HepG2 (cell line): ENCODE measurements around the gene GMPPB. TPM values are rescaled to one million over a fixed set of nuclear protein-coding genes. Genes with fewer than 3 reads are reported as not detected.
"Not testable (repeated sequence)": the region's sequence is repeated elsewhere in the genome, so short reads cannot be mapped to it uniquely, and the experiment has no call there.

Experiments used
- ATAC-seq: fragments of 200-7000 bp; cut with Tn5 transposase; 3 replicates; pipeline ENCODE4 v1.9.1; 2020; ENCODE audit warnings: mild to moderate bottlenecking, moderate library complexity
- BruUV-seq: library from RNA; stranded (reverse); fragments of 400-500 nt; replicated peaks from 2 replicates; lab custom pipeline; 2021; lab: Mats Ljungman, UMichigan
- CTCF ChIA-PET: fragments of 300-600 bp; formaldehyde crosslinking; extraction: SDS; loops from one replicate; lab custom pipeline; 2021; ENCODE audit warnings: low total read pairs, inconsistent platforms, low intra/inter-chr PET ratio; lab: Yijun Ruan, JAX
- POLR2A ChIA-PET: fragments of 350-600 bp; sonication (Branson Sonifier 250); formaldehyde crosslinking; loops from one replicate; lab custom pipeline; 2020; ENCODE audit warnings: antibody characterized with exemption, inconsistent platforms; lab: Yijun Ruan, JAX
- DNase-seq: peaks from one replicate; pipeline ENCODE4 v3.0.0-alpha.2; 2015; ENCODE audit warnings: low spot score
- FAIRE-seq: peaks from 3 replicates; lab custom pipeline; 2011; peaks lifted over from hg19 to GRCh38; lab: Jason Lieb, UNC
- H2AFZ ChIP-seq: one replicate; pipeline ENCODE4 v1.6.1; 2011; ENCODE audit warnings: low read length, inconsistent platforms
- H3K27ac ChIP-seq: fragments of 300-600 bp; 3 replicates; pipeline ENCODE4 v1.8.0; 2011; ENCODE audit warnings: mixed run types, mild to moderate bottlenecking, mixed read lengths, low read length, inconsistent platforms; ENCODE audit not compliant: insufficient read depth; ENCODE audit errors: extremely low read length
- H3K27me3 ChIP-seq, 2 experiments: fragments of 200-600 bp in 1 of 2; 2 replicates in 1 of 2; 3 replicates in 1 of 2; pipeline versions ENCODE4 v1.6.0 to v1.8.0; 2011; ENCODE audit warnings: low read length in 2 of 2, mild to moderate bottlenecking in 2 of 2, moderate library complexity in 2 of 2, inconsistent platforms in 1 of 2; ENCODE audit not compliant: insufficient read depth in 2 of 2, control insufficient read depth in 1 of 2
- H3K36me3 ChIP-seq, 2 experiments: fragments of 200-600 bp in 1 of 2; replicated peaks in 1 of 2; 2 replicates in 1 of 2; 3 replicates in 1 of 2; pipeline versions ENCODE4 v1.5.1 to v1.8.0; 2011; ENCODE audit warnings: low read length in 2 of 2, inconsistent platforms in 1 of 2; ENCODE audit not compliant: insufficient read depth in 2 of 2, control insufficient read depth in 1 of 2
- H3K4me1 ChIP-seq: 2 replicates; pipeline ENCODE4 v1.5.1; 2012; ENCODE audit warnings: low read length, inconsistent platforms; ENCODE audit not compliant: insufficient read depth
- H3K4me2 ChIP-seq: 2 replicates; pipeline ENCODE4 v1.6.0; 2011; ENCODE audit warnings: low read depth, low read length, inconsistent platforms
- H3K4me3 ChIP-seq, 3 experiments: fragments of 200-600 bp in 1 of 3; sonication (generic), shearing (Covaris generic) in 1 of 3; replicated peaks in 1 of 3; 2 replicates each; pipeline ENCODE4 v1.5.1; 2011 to 2016; ENCODE audit warnings: low read length in 3 of 3, inconsistent platforms in 2 of 3, low read depth in 2 of 3, mild to moderate bottlenecking in 2 of 3, control low read depth in 1 of 3, mixed read lengths in 1 of 3; ENCODE audit not compliant: insufficient read depth in 1 of 3
- H3K79me2 ChIP-seq: one replicate; pipeline ENCODE4 v1.6.1; 2011; ENCODE audit warnings: low read length, inconsistent platforms; ENCODE audit not compliant: insufficient read depth
- H3K9ac ChIP-seq: 2 replicates; pipeline ENCODE4 v1.6.0; 2011; ENCODE audit warnings: mild to moderate bottlenecking, low read depth, low read length, inconsistent platforms; ENCODE audit not compliant: insufficient read depth
- H3K9me3 ChIP-seq: 2 replicates; pipeline ENCODE4 v1.5.1; 2012; ENCODE audit warnings: mild to moderate bottlenecking, low read length
- H4K20me1 ChIP-seq: 2 replicates; pipeline ENCODE4 v1.6.0; 2011; ENCODE audit warnings: inconsistent platforms, mild to moderate bottlenecking, low read length, moderate library complexity; ENCODE audit not compliant: insufficient read depth
- AGO2 ChIP-seq: fragments of 200-400 bp; formaldehyde crosslinking; optimal IDR thresholded peaks from 2 replicates; pipeline ENCODE3; 2017; ENCODE audit warnings: mild to moderate bottlenecking, low read depth, low read length, moderate library complexity
- GATA4 ChIP-seq: sonication (generic); IDR thresholded peaks from 2 replicates; pipeline ENCODE4 v1.6.1; 2016; ENCODE audit warnings: antibody characterized with exemption, low read depth, borderline replicate concordance
- HCFC1 ChIP-seq: fragments of 150-350 bp; IDR thresholded peaks from 2 replicates; pipeline ENCODE4 v1.6.1; 2014; ENCODE audit warnings: low read depth, low read length
- ONECUT2 ChIP-seq: sonication (generic); formaldehyde crosslinking; IDR thresholded peaks from 2 replicates; pipeline ENCODE4 v1.4.0; 2020; ENCODE audit warnings: missing genetic modification reagents
- RBFOX2 ChIP-seq: fragments of 200-400 bp; formaldehyde crosslinking; IDR thresholded peaks from 2 replicates; pipeline ENCODE4 v1.6.1; 2017; ENCODE audit warnings: low read depth, mild to moderate bottlenecking, low read length
- SOX13 ChIP-seq, 3 experiments: fragments of 450-650 bp in 1 of 3; sonication (generic) in 1 of 3; formaldehyde crosslinking in 1 of 3; IDR thresholded peaks in 2 of 3; conservative IDR thresholded peaks in 1 of 3; 2 replicates each; pipeline versions ENCODE4 v1.5.0 to v1.6.1; 2016 to 2020; ENCODE audit warnings: antibody characterized with exemption in 1 of 3, mild to moderate bottlenecking in 1 of 3, missing compliant biosample characterization in 1 of 3, missing genetic modification reagents in 1 of 3, moderate library complexity in 1 of 3
- ZFP62 ChIP-seq: sonication (generic); formaldehyde crosslinking; IDR thresholded peaks from 2 replicates; pipeline ENCODE4 v1.4.0; 2020; ENCODE audit warnings: missing genetic modification reagents
- ZNF230 ChIP-seq: sonication (generic); formaldehyde crosslinking; IDR thresholded peaks from 2 replicates; pipeline ENCODE4 v1.4.0; 2020; ENCODE audit warnings: mild to moderate bottlenecking, missing genetic modification reagents
- WGBS: methylation state at CpG from one replicate; pipeline ENCODE4 v1.1.6; 2017; ENCODE audit warnings: low lambda C conversion rate; 5-methylcytosine and 5-hydroxymethylcytosine counted together
- in situ Hi-C: cut with HindIII; loops from 2 replicates; pipeline ENCODE4 v1.10.0; 2017; ENCODE audit warnings: low pct_unique_long_range_greater_than_20kb; ENCODE audit not compliant: extremely low pct_ligation_motif_present
- intact Hi-C: fragments of 100-400 bp; cut with micrococcal nuclease; formaldehyde crosslinking; loops from one replicate; pipeline ENCODE4 v1.10.0; 2022; ENCODE audit not compliant: unreplicated experiment
- polyA plus RNA-seq, 8 experiments: library from polyadenylated mRNA; depleted of rRNA in 3 of 8; stranded (reverse) in 7 of 8; unstranded in 1 of 8; fragments of >200 nt; fragmentation: Illumina TruSeq in 4 of 8; extraction: Trizol in 4 of 8; gene quantifications; 2 replicates each; pipeline versions ENCODE4 v1.2.1 to v1.2.3, GENCODE V29; 2011 to 2016; ENCODE audit warnings: low read depth in 4 of 8, missing spikeins in 1 of 8, mixed read lengths in 1 of 8; ENCODE audit not compliant: insufficient read depth in 1 of 8
- total RNA-seq, 5 experiments: library from RNA; depleted of rRNA; stranded (reverse); fragments of >200 nt; fragmentation: Illumina TruSeq; extraction: Trizol; gene quantifications; 2 replicates each; pipeline ENCODE4 v1.2.3, GENCODE V29; 2016; ENCODE audit warnings: low read depth in 1 of 5
- TF ChIP-seq, protein P1 (sequence below): sonication (generic); formaldehyde crosslinking; IDR thresholded peaks from 2 replicates; pipeline ENCODE4 v1.4.0; 2020; ENCODE audit warnings: mild to moderate bottlenecking, missing genetic modification reagents
- TF ChIP-seq, protein P2 (sequence below): sonication (generic); formaldehyde crosslinking; IDR thresholded peaks from 2 replicates; pipeline ENCODE4 v1.5.1; 2020; ENCODE audit warnings: mild to moderate bottlenecking, missing genetic modification reagents, moderate library complexity
- TF ChIP-seq, protein P3 (sequence below): sonication (generic); formaldehyde crosslinking; IDR thresholded peaks from 2 replicates; pipeline ENCODE4 v1.4.0; 2020; ENCODE audit warnings: missing genetic modification reagents, mild to moderate bottlenecking, borderline replicate concordance

GMPPB gene
- total and polyA plus RNA-seq, 2 of the 13 experiments (the other 11 are each of a cell fraction or from before 2014, with no cell fraction given): 6.5 to 23.1 TPM

DNA sequence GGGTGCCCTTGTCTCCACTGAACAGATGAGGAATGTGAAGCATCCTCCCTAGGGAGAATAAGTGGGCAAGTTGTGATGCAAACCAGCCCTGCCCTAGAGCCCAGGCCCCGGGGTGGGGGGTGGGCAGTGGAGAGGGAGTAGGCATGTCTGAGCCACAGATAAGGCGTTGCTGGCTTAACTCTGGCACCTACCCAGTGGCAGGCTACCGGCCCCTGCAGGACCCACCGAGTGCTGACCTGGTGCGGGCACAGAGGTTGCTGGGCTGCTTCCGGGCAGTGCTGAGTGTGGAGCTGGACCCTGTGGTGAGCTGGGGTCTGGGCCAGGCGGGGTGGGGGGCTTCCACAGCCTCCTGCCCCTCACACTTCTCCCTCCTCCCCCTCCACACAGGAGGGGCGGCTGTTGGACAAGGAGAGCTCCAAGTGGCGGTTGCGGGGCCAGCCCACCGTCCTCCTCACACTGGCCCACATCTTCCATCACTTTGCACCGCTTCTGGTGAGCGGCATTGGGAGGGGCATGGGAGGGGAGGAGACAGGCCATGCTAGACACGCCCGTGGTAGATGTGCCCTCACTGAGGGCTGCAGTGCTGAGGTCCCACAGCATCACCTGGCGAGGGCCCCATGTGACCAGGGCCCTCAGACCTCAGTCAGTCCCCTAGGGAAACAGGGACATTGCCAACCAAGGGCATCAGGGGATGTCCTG, 24.3 kb downstream of the GMPPB start:
- WGBS: 95% methylated on average over 12 of the region's 16 CpGs
- H3K4me2 ChIP-seq: no peak overlapping the region
- FAIRE-seq (no peak), ATAC-seq (no peak), DNase-seq (no peak)
- ChIA-PET CTCF (no interaction called here), POLR2A (no interaction called here)
- peaks cover 38 to 69% of the 10 kb centered on the region in 2 experiments for H3K36me3 ChIP-seq
- H3K79me2 ChIP-seq: peaks cover under 1% of the 10 kb centered on the region
- intact Hi-C loops (no loop called here), in situ Hi-C loops (no loop called here)
- H3K27me3 ChIP-seq: no peaks in the 10 kb centered on the region
- H3K9ac ChIP-seq: no peak overlapping the region
- H4K20me1 ChIP-seq: no peaks in the 10 kb centered on the region
- no peak overlapping the region for H3K4me3 ChIP-seq
- H3K4me1 ChIP-seq: peaks cover 4% of the 10 kb centered on the region; the same call in 1 of the 2 replicates
- H3K27ac ChIP-seq: no peak overlapping the region
- TF ChIP-seq, protein P1, sequence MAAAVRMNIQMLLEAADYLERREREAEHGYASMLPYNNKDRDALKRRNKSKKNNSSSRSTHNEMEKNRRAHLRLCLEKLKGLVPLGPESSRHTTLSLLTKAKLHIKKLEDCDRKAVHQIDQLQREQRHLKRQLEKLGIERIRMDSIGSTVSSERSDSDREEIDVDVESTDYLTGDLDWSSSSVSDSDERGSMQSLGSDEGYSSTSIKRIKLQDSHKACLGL: no peak
- TF ChIP-seq HCFC1 (no peak), RBFOX2 (peak; percentile 44; the same call in 1 of the 2 replicates), SOX13 (IDR thresholded peaks at IDR 0.05) (no peak), SOX13 (CRISPR knock-in tag; conservative IDR thresholded peaks at IDR 0.05 in 1 of 2, IDR thresholded peaks at IDR 0.05 in 1 of 2) (no peak), ZNF230 (CRISPR knock-in tag) (no peak), ZFP62 (no peak), GATA4 (no peak), AGO2 (peak; percentile 58), ONECUT2 (CRISPR knock-in tag) (no peak)
- TF ChIP-seq, protein P2, sequence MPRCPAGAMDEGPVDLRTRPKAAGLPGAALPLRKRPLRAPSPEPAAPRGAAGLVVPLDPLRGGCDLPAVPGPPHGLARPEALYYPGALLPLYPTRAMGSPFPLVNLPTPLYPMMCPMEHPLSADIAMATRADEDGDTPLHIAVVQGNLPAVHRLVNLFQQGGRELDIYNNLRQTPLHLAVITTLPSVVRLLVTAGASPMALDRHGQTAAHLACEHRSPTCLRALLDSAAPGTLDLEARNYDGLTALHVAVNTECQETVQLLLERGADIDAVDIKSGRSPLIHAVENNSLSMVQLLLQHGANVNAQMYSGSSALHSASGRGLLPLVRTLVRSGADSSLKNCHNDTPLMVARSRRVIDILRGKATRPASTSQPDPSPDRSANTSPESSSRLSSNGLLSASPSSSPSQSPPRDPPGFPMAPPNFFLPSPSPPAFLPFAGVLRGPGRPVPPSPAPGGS (CRISPR knock-in tag): no peak
- TF ChIP-seq, protein P3, sequence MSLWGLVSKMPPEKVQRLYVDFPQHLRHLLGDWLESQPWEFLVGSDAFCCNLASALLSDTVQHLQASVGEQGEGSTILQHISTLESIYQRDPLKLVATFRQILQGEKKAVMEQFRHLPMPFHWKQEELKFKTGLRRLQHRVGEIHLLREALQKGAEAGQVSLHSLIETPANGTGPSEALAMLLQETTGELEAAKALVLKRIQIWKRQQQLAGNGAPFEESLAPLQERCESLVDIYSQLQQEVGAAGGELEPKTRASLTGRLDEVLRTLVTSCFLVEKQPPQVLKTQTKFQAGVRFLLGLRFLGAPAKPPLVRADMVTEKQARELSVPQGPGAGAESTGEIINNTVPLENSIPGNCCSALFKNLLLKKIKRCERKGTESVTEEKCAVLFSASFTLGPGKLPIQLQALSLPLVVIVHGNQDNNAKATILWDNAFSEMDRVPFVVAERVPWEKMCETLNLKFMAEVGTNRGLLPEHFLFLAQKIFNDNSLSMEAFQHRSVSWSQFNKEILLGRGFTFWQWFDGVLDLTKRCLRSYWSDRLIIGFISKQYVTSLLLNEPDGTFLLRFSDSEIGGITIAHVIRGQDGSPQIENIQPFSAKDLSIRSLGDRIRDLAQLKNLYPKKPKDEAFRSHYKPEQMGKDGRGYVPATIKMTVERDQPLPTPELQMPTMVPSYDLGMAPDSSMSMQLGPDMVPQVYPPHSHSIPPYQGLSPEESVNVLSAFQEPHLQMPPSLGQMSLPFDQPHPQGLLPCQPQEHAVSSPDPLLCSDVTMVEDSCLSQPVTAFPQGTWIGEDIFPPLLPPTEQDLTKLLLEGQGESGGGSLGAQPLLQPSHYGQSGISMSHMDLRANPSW (CRISPR knock-in tag): no peak
- no peaks in the 10 kb centered on the region for H3K9me3 ChIP-seq
- BruUV-seq: no TSS peak
- no peak overlapping the region for H2AFZ ChIP-seq

DNA sequence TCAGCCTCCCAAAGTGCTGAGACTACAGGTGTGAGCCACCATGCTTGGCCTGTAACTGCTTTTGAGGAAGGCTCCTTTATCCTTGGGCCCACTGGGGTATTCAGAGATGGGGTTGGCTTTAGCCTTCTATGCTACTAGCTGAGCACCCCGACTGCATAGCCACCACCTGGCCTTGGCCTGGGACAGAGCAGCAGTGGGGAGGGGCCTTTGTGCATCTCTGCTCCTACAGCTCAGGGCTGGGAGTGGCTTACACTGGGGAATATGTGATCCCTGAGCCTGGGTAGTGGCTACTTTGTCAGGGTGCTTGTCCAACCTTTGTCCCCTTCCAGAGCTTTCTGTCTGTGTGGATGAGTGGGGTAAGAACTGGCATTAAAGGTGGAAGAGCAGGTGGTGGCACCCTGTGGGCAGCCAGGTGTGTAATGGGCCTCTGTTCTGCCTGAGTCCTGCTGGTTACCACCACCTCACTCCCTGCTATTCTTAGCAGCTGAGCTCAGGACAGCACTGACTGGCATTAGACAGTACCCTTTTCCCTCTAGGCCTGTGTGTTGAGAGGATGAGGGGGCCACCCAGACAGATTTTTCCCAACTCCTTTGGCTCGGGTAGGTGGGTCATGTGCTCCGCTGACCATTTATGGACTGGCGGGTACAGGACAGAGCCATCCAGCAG, 28.3 kb downstream of the GMPPB start:
- intact Hi-C loops, POLR2A ChIA-PET, in situ Hi-C loops, H3K27ac ChIP-seq, H3K9ac ChIP-seq, FAIRE-seq, H2AFZ ChIP-seq, BruUV-seq, H3K27me3 ChIP-seq, H3K4me2 ChIP-seq, H3K4me3 ChIP-seq, H3K9me3 ChIP-seq, CTCF ChIA-PET, H4K20me1 ChIP-seq, DNase-seq: not testable (repeated sequence)
- Histone ChIP-seq H3K36me3 (peaks cover 13 to 34% of the 10 kb centered on the region in 2 experiments; a peak in 4 of 5 replicates), H3K79me2 (peaks cover 21% of the 10 kb centered on the region), H3K4me1 (peaks cover 20% of the 10 kb centered on the region)
- ATAC-seq: peak; percentile 52
- WGBS: no CpG with 5 or more reads among the region's 4 CpGs
